ENCODE results near the gene GUSB.

Gene GUSB

GRCh38 chr7:65927489-65928448, 54.2 kb downstream of the GUSB start:
- no peak for TF ChIP-seq CSRNP3 (CRISPR knock-in tag; IDR thresholded peaks at IDR 0.05)
- no peak for TF ChIP-seq TCF4 (CRISPR knock-in tag; IDR thresholded peaks at IDR 0.05; ENCODE audit: borderline replicate concordance)
- TF ChIP-seq TSHZ2 (CRISPR knock-in tag; IDR thresholded peaks at IDR 0.05) = no peak
- no peak for TF ChIP-seq ZNF565 (CRISPR knock-in tag; conservative IDR thresholded peaks at IDR 0.05; ENCODE audit: low read depth)
- no peak for TF ChIP-seq ISL1 (CRISPR knock-in tag; IDR thresholded peaks at IDR 0.05)
- TF ChIP-seq ESRRG (CRISPR knock-in tag; IDR thresholded peaks at IDR 0.05) = no peak
- no peak for TF ChIP-seq PATZ1 (CRISPR knock-in tag; IDR thresholded peaks at IDR 0.05; ENCODE audit: borderline replicate concordance)
- TF ChIP-seq ZFP3 (CRISPR knock-in tag; IDR thresholded peaks at IDR 0.05) = no peak
- no peak for TF ChIP-seq ZFP30 (CRISPR knock-in tag; IDR thresholded peaks at IDR 0.05)
- no peak for TF ChIP-seq ZC3H10 (CRISPR knock-in tag; IDR thresholded peaks at IDR 0.05)
- no peak for TF ChIP-seq PPARA (CRISPR knock-in tag; IDR thresholded peaks at IDR 0.05; ENCODE audit: borderline replicate concordance)
- TF ChIP-seq OSR1 (CRISPR knock-in tag; IDR thresholded peaks at IDR 0.05) = no peak
- no peak for TF ChIP-seq BACH2 (CRISPR knock-in tag; IDR thresholded peaks at IDR 0.05; ENCODE audit: borderline replicate concordance)
- TF ChIP-seq ZNF8 (CRISPR knock-in tag; IDR thresholded peaks at IDR 0.05) = no peak
- no peak for TF ChIP-seq CREB5 (CRISPR knock-in tag; IDR thresholded peaks at IDR 0.05; ENCODE audit: low read depth)
- no peak for TF ChIP-seq GLIS3 (CRISPR knock-in tag; IDR thresholded peaks at IDR 0.05)
- TF ChIP-seq TOX (CRISPR knock-in tag; IDR thresholded peaks at IDR 0.05; ENCODE audit: borderline replicate concordance) = no peak
- no peak for TF ChIP-seq RARB (CRISPR knock-in tag; IDR thresholded peaks at IDR 0.05)
- no peak for ATAC-seq

GRCh38 chr7:65926588-65926987, 55.4 kb downstream of the GUSB start:
- ATAC-seq = no peak
- TF ChIP-seq POU6F1 (CRISPR knock-in tag; IDR thresholded peaks at IDR 0.05; ENCODE audit: borderline replicate concordance, low read depth) (no peak), ZNF8 (CRISPR knock-in tag; IDR thresholded peaks at IDR 0.05) (peak; percentile 52)

GRCh38 chr7:65925040-65925439, 57.0 kb downstream of the GUSB start:
- ATAC-seq = no peak
- TF ChIP-seq SNAI2 (CRISPR knock-in tag; IDR thresholded peaks at IDR 0.05) (no peak), PPARA (CRISPR knock-in tag; IDR thresholded peaks at IDR 0.05; ENCODE audit: borderline replicate concordance) (no peak), ZFP30 (CRISPR knock-in tag; IDR thresholded peaks at IDR 0.05) (no peak), ESRRG (CRISPR knock-in tag; IDR thresholded peaks at IDR 0.05) (no peak), PATZ1 (CRISPR knock-in tag; IDR thresholded peaks at IDR 0.05; ENCODE audit: borderline replicate concordance) (no peak), TOX (CRISPR knock-in tag; IDR thresholded peaks at IDR 0.05; ENCODE audit: borderline replicate concordance) (no peak), ZC3H10 (CRISPR knock-in tag; IDR thresholded peaks at IDR 0.05) (no peak), TCF4 (CRISPR knock-in tag; IDR thresholded peaks at IDR 0.05; ENCODE audit: borderline replicate concordance) (no peak), CSRNP3 (CRISPR knock-in tag; IDR thresholded peaks at IDR 0.05) (no peak), POU6F1 (CRISPR knock-in tag; IDR thresholded peaks at IDR 0.05; ENCODE audit: borderline replicate concordance, low read depth) (no peak), ZNF70 (CRISPR knock-in tag; IDR thresholded peaks at IDR 0.05) (no peak), GLIS3 (CRISPR knock-in tag; IDR thresholded peaks at IDR 0.05) (no peak)

All from SK-N-SH treated with all-trans-retinoic acid at 6 μM for 48 hours (cell line).